ENCODE results near the gene OR2T12. TPM values are rescaled to one million over a fixed set of nuclear protein-coding genes. Genes with fewer than 3 reads are reported as not detected.
"Not testable (repeated sequence)": the region's sequence is repeated elsewhere in the genome, so short reads cannot be mapped to it uniquely, and the experiment has no call there.

The OR2T12 gene
- not detected in 2 replicates for total RNA-seq (2014; rRNA removed; shearing (Covaris generic))

GRCh38 chr1:248303324-248303723 lies at the start of gene OR2T12:
OR2T12 (minus strand) TSS chr1:248303424; CDS start chr1:248295578, 7,846 bp downstream.
- Histone ChIP-seq H3K27me3 (ENCODE audit: control insufficient read depth, insufficient read depth, low read length) (no peaks in the 10 kb centered on the region), H3K4me3 (ENCODE audit: insufficient read depth, low read depth, low read length) (no peak within 1 kb of the TSS), H3K36me3 (replicated peaks; ENCODE audit: control insufficient read depth, insufficient read depth, low read length) (no peaks in the 10 kb centered on the region)
- DNase-seq, result no peak

- H3K36me3 ChIP-seq (replicated peaks; ENCODE audit: control insufficient read depth, insufficient read depth, low read length), result no peaks in the 10 kb centered on the region
- DNase-seq, result no peak
- H3K27me3 ChIP-seq (ENCODE audit: control insufficient read depth, insufficient read depth, low read length), result no peaks in the 10 kb centered on the region
- no peak within 1 kb of the TSS for H3K4me3 ChIP-seq (ENCODE audit: insufficient read depth, low read depth, low read length)
Measured at GRCh38 chr1:248348475-248348874, 45.3 kb upstream of the OR2T12 start, which contains the start of gene OR14C36. OR14C36 (plus strand) TSS chr1:248348775; CDS start chr1:248348775, 0 bp downstream.

- Histone ChIP-seq H3K36me3 (replicated peaks; ENCODE audit: control insufficient read depth, insufficient read depth, low read length) (no peaks in the 10 kb centered on the region), H3K4me3 (ENCODE audit: insufficient read depth, low read depth, low read length) (no peak overlapping the region), H3K27me3 (ENCODE audit: control insufficient read depth, insufficient read depth, low read length) (no peaks in the 10 kb centered on the region)
- DNase-seq, result no peak
Measured at GRCh38 chr1:248343451-248343850, 40.2 kb upstream of the OR2T12 start.

GRCh38 chr1:248324468-248324867 lies 21.2 kb upstream of the OR2T12 start, which contains the start of gene OR2M7:
OR2M7 (minus strand) TSS chr1:248324568; CDS start chr1:248324568, 0 bp downstream.
- Histone ChIP-seq H3K4me3 (ENCODE audit: insufficient read depth, low read depth, low read length) (no peak within 1 kb of the TSS), H3K36me3 (replicated peaks; ENCODE audit: control insufficient read depth, insufficient read depth, low read length) (no peaks in the 10 kb centered on the region), H3K27me3 (ENCODE audit: control insufficient read depth, insufficient read depth, low read length) (no peaks in the 10 kb centered on the region)
- no peak for DNase-seq

- Histone ChIP-seq H3K4me3 (ENCODE audit: insufficient read depth, low read depth, low read length) (no peak overlapping the region), H3K36me3 (replicated peaks; ENCODE audit: control insufficient read depth, insufficient read depth, low read length) (no peaks in the 10 kb centered on the region), H3K27me3 (ENCODE audit: control insufficient read depth, insufficient read depth, low read length) (no peaks in the 10 kb centered on the region)
- DNase-seq, result no peak
Measured at GRCh38 chr1:248316796-248317195, 13.6 kb upstream of the OR2T12 start.

GRCh38 chr1:248306740-248307139 lies 3.5 kb upstream of the OR2T12 start:
- H3K4me3 ChIP-seq (ENCODE audit: insufficient read depth, low read depth, low read length); H3K27me3 ChIP-seq (ENCODE audit: control insufficient read depth, insufficient read depth, low read length); DNase-seq; H3K36me3 ChIP-seq (replicated peaks; ENCODE audit: control insufficient read depth, insufficient read depth, low read length): not testable (repeated sequence)

GRCh38 chr1:248306103-248306502 lies 2.9 kb upstream of the OR2T12 start:
- Histone ChIP-seq H3K36me3 (replicated peaks; ENCODE audit: control insufficient read depth, insufficient read depth, low read length) (no peaks in the 10 kb centered on the region), H3K27me3 (ENCODE audit: control insufficient read depth, insufficient read depth, low read length) (no peaks in the 10 kb centered on the region), H3K4me3 (ENCODE audit: insufficient read depth, low read depth, low read length) (no peak overlapping the region)
- no peak for DNase-seq

- H3K27me3 ChIP-seq (ENCODE audit: control insufficient read depth, insufficient read depth, low read length); H3K4me3 ChIP-seq (ENCODE audit: insufficient read depth, low read depth, low read length); DNase-seq; H3K36me3 ChIP-seq (replicated peaks; ENCODE audit: control insufficient read depth, insufficient read depth, low read length): not testable (repeated sequence)
Measured at GRCh38 chr1:248305672-248306071, 2.4 kb upstream of the OR2T12 start.

GRCh38 chr1:248288391-248288790 lies 14.8 kb downstream of the OR2T12 start:
- no peak overlapping the region for H3K4me3 ChIP-seq (ENCODE audit: insufficient read depth, low read depth, low read length)

GRCh38 chr1:248277876-248278275 lies 25.3 kb downstream of the OR2T12 start, which contains the start of gene OR2T33:
OR2T33 (minus strand) TSS chr1:248277976; CDS start chr1:248273814, 4,162 bp downstream.
- no peak for DNase-seq
- no peaks in the 10 kb centered on the region for H3K27me3 ChIP-seq (ENCODE audit: control insufficient read depth, insufficient read depth, low read length)
- H3K4me3 ChIP-seq (ENCODE audit: insufficient read depth, low read depth, low read length), result no peak within 1 kb of the TSS
- no peaks in the 10 kb centered on the region for H3K36me3 ChIP-seq (replicated peaks; ENCODE audit: control insufficient read depth, insufficient read depth, low read length)

More at GRCh38 chr1:248288391-248288790, 14.8 kb downstream of the OR2T12 start:
- DNase-seq, result no peak
- no peaks in the 10 kb centered on the region for H3K27me3 ChIP-seq (ENCODE audit: control insufficient read depth, insufficient read depth, low read length)
- no peaks in the 10 kb centered on the region for H3K36me3 ChIP-seq (replicated peaks; ENCODE audit: control insufficient read depth, insufficient read depth, low read length)

- not testable (repeated sequence) for H3K4me3 ChIP-seq (ENCODE audit: insufficient read depth, low read depth, low read length); DNase-seq; H3K36me3 ChIP-seq (replicated peaks; ENCODE audit: control insufficient read depth, insufficient read depth, low read length); H3K27me3 ChIP-seq (ENCODE audit: control insufficient read depth, insufficient read depth, low read length)
Measured at GRCh38 chr1:248273225-248273624, 30.0 kb downstream of the OR2T12 start.

GRCh38 chr1:248268178-248268577 lies 35.0 kb downstream of the OR2T12 start:
- Histone ChIP-seq H3K27me3 (ENCODE audit: control insufficient read depth, insufficient read depth, low read length) (no peaks in the 10 kb centered on the region), H3K4me3 (ENCODE audit: insufficient read depth, low read depth, low read length) (no peak overlapping the region), H3K36me3 (replicated peaks; ENCODE audit: control insufficient read depth, insufficient read depth, low read length) (no peaks in the 10 kb centered on the region)
- DNase-seq, result no peak

- H3K4me3 ChIP-seq (ENCODE audit: insufficient read depth, low read depth, low read length); DNase-seq; H3K36me3 ChIP-seq (replicated peaks; ENCODE audit: control insufficient read depth, insufficient read depth, low read length); H3K27me3 ChIP-seq (ENCODE audit: control insufficient read depth, insufficient read depth, low read length): not testable (repeated sequence)
Measured at GRCh38 chr1:248259309-248259708, 43.9 kb downstream of the OR2T12 start.

GRCh38 chr1:248243204-248243603 lies 60.0 kb downstream of the OR2T12 start:
- H3K36me3 ChIP-seq (replicated peaks; ENCODE audit: control insufficient read depth, insufficient read depth, low read length), result no peaks in the 10 kb centered on the region
- DNase-seq, result peak; percentile 24
- no peak overlapping the region for H3K4me3 ChIP-seq (ENCODE audit: insufficient read depth, low read depth, low read length)
- no peaks in the 10 kb centered on the region for H3K27me3 ChIP-seq (ENCODE audit: control insufficient read depth, insufficient read depth, low read length)
